Lower lobe of right lung (tissue), 2 donors: ENCODE data around the gene PRSS16. TPM values are rescaled to one million over a fixed set of nuclear protein-coding genes. Genes with fewer than 3 reads are reported as not detected.

Experiments
- ATAC-seq, 2 donors: fragments of 200-7000 bp; cut with Tn5 transposase; one replicate each; pipeline ENCODE4 v1.9.1; 2020 to 2022; ENCODE audit warnings: mild to moderate bottlenecking in 2 of 2, moderate library complexity in 2 of 2
- DNase-seq: peaks from one replicate; pipeline ENCODE4 v3.0.0-alpha.2; 2020
- H3K27ac ChIP-seq: fragments of 200-600 bp; one replicate; pipeline ENCODE4 v1.8.0; 2022
- H3K27me3 ChIP-seq: fragments of 200-600 bp; one replicate; pipeline ENCODE4 v1.8.0; 2022; ENCODE audit warnings: low read depth
- H3K36me3 ChIP-seq: fragments of 200-600 bp; one replicate; pipeline ENCODE4 v1.8.0; 2022; ENCODE audit warnings: mild to moderate bottlenecking
- H3K4me1 ChIP-seq: fragments of 200-600 bp; one replicate; pipeline ENCODE4 v1.8.0; 2022
- H3K4me3 ChIP-seq: fragments of 200-600 bp; one replicate; pipeline ENCODE4 v1.8.0; 2022; ENCODE audit warnings: mild to moderate bottlenecking
- H3K9me3 ChIP-seq: fragments of 200-600 bp; one replicate; pipeline ENCODE4 v1.8.0; 2022
- intact Hi-C: fragments of 100-400 bp; cut with DNase I; formaldehyde crosslinking; loops from one replicate; pipeline ENCODE4 v1.11.0; 2022
- total RNA-seq: library from RNA; stranded (reverse); fragmentation: NEBNext Ultra II Directional; extraction: Animal tissue kit (Norgen Biotek cat#: 25700); gene quantifications from one replicate; pipeline ENCODE4 v1.2.1, GENCODE V29; 2021
- TF ChIP-seq, protein P1 (sequence below): fragments of 200-600 bp; IDR thresholded peaks from one replicate; pipeline ENCODE4 v1.8.0; 2022; ENCODE audit warnings: antibody characterized with exemption, mild to moderate bottlenecking
- donor health status: DM: no; HTN: yes; CAD: no; lungs with severe emphysema.

PRSS16 gene
- total RNA-seq, 1 donor from 2014 or later: 13.4 TPM

GRCh38 chr6:27238010-27238983, 9.2 kb upstream of the PRSS16 start:
- TF ChIP-seq, protein P1, sequence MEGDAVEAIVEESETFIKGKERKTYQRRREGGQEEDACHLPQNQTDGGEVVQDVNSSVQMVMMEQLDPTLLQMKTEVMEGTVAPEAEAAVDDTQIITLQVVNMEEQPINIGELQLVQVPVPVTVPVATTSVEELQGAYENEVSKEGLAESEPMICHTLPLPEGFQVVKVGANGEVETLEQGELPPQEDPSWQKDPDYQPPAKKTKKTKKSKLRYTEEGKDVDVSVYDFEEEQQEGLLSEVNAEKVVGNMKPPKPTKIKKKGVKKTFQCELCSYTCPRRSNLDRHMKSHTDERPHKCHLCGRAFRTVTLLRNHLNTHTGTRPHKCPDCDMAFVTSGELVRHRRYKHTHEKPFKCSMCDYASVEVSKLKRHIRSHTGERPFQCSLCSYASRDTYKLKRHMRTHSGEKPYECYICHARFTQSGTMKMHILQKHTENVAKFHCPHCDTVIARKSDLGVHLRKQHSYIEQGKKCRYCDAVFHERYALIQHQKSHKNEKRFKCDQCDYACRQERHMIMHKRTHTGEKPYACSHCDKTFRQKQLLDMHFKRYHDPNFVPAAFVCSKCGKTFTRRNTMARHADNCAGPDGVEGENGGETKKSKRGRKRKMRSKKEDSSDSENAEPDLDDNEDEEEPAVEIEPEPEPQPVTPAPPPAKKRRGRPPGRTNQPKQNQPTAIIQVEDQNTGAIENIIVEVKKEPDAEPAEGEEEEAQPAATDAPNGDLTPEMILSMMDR: no peak
- ATAC-seq (no peak), DNase-seq (no peak)
- intact Hi-C loops: no loop called here
- Histone ChIP-seq H3K36me3 (no peaks in the 10 kb centered on the region), H3K27ac (no peak overlapping the region), H3K4me3 (no peak overlapping the region), H3K9me3 (no peaks in the 10 kb centered on the region), H3K27me3 (peaks cover 94% of the 10 kb centered on the region), H3K4me1 (no peaks in the 10 kb centered on the region)

GRCh38 chr6:27239258-27239657, 8.2 kb upstream of the PRSS16 start:
- Histone ChIP-seq H3K36me3 (no peaks in the 10 kb centered on the region), H3K4me3 (no peak overlapping the region), H3K9me3 (no peaks in the 10 kb centered on the region), H3K27me3 (peaks cover 93% of the 10 kb centered on the region), H3K4me1 (no peaks in the 10 kb centered on the region), H3K27ac (no peak overlapping the region)
- ATAC-seq (no peak), DNase-seq (no peak)
- intact Hi-C loops: no loop called here
- TF ChIP-seq, protein P1: no peak

DNA sequence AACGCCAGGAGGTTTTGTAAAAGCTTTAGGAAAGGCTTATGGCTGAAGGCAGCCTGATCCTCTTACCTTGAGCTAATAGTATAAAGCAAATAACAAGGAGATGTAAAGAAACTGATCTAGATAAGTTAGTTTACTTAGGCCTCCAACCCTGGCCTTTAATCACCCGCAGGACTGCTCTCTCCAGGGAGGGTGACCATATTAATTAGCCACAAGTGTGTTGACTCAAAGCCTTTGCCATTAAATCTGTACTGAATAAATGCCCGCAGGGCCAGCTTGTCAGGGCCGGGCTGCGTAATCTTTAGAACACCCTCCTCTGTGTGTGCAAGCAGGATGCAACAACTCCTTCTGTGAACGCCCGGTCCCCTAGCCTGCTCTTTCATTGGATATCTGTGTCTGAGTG, 6.1 kb upstream of the PRSS16 start:
- no peaks in the 10 kb centered on the region for H3K9me3 ChIP-seq
- TF ChIP-seq, protein P1: no peak
- DNase-seq (no peak), ATAC-seq (no peak)
- intact Hi-C loops: no loop called here
- no peak overlapping the region for H3K27ac ChIP-seq
- H3K36me3 ChIP-seq: no peaks in the 10 kb centered on the region
- peaks cover 88% of the 10 kb centered on the region for H3K27me3 ChIP-seq
- H3K4me3 ChIP-seq: no peak overlapping the region
- H3K4me1 ChIP-seq: no peaks in the 10 kb centered on the region

- ATAC-seq (no peak), DNase-seq (no peak)
- intact Hi-C loops: no loop called here
- H3K4me1 ChIP-seq: no peaks in the 10 kb centered on the region
- H3K4me3 ChIP-seq: no peak overlapping the region
- H3K36me3 ChIP-seq: no peaks in the 10 kb centered on the region
- no peaks in the 10 kb centered on the region for H3K9me3 ChIP-seq
- TF ChIP-seq, protein P1: no peak
- H3K27ac ChIP-seq: no peak overlapping the region
- H3K27me3 ChIP-seq: peaks cover 86% of the 10 kb centered on the region
Measured at GRCh38 chr6:27242589-27243265, 4.8 kb upstream of the PRSS16 start.

DNA sequence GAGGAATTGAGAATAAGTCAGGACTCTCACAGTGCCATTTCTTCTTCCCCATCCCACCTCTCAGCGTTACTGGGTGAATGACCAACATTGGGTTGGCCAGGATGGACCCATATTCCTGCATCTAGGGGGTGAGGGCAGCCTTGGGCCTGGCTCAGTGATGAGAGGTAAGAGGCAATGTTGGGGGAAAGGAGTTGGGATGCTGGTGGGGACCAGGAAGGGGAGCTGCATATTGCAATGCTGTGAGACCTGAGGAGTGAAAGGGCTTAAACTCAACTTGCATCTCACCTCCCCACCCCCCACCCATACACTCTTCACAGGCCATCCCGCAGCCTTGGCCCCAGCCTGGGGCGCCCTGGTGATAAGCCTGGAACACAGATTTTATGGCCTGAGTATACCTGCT, 1.3 kb downstream of the PRSS16 start:
- H3K27ac ChIP-seq: no peak overlapping the region
- ATAC-seq: no peak
- peaks cover 74% of the 10 kb centered on the region for H3K27me3 ChIP-seq
- H3K9me3 ChIP-seq: no peaks in the 10 kb centered on the region
- peaks cover 4% of the 10 kb centered on the region for H3K4me1 ChIP-seq
- no peaks in the 10 kb centered on the region for H3K36me3 ChIP-seq
- intact Hi-C loops: no loop called here
- H3K4me3 ChIP-seq: no peak overlapping the region
- DNase-seq: no peak
- TF ChIP-seq, protein P1: no peak
